Left lobe of liver (tissue), 2 donors: ENCODE measurements around the gene GOLPH3. TPM values are rescaled to one million over a fixed set of nuclear protein-coding genes. Genes with fewer than 3 reads are reported as not detected.
"Not testable (repeated sequence)": the region's sequence is repeated elsewhere in the genome, so short reads cannot be mapped to it uniquely, and the experiment has no call there.

Source experiments
- ATAC-seq: fragments of 200-7000 bp; cut with Tn5 transposase; one replicate; pipeline ENCODE4 v1.9.1; 2020; ENCODE audit warnings: mild to moderate bottlenecking, moderate library complexity
- DNase-seq: peaks from one replicate; pipeline ENCODE4 v3.0.0-alpha.2; 2020; ENCODE audit warnings: low spot score
- total RNA-seq: library from RNA; stranded (reverse); gene quantifications from one replicate; pipeline ENCODE4 v1.2.1, GENCODE V29; 2021
- donor health status: DM: no; HTN: no; CAD: no; lungs with moderate emphysema.
- donor health status: DM: no; HTN: yes; CAD: no.

GOLPH3 gene
- total RNA-seq, 1 donor from 2014 or later, result 66.6 TPM

- not testable (repeated sequence) for ATAC-seq
- peak; percentile 47 for DNase-seq
Observed at GRCh38 chr5:32172186-32172911, 1.8 kb downstream of the GOLPH3 start.

- DNase-seq, result no peak
Observed at GRCh38 chr5:32170303-32171151, 3.6 kb downstream of the GOLPH3 start.

GRCh38 chr5:32168460-32169033, 5.6 kb downstream of the GOLPH3 start:
- ATAC-seq, result no peak
- DNase-seq, result no peak

More at GRCh38 chr5:32170303-32171151, 3.6 kb downstream of the GOLPH3 start:
- no peak for ATAC-seq

- peak; percentile 33 for ATAC-seq
- no peak for DNase-seq
Observed at GRCh38 chr5:32165597-32165996, 8.5 kb downstream of the GOLPH3 start.

GRCh38 chr5:32163785-32164184, 10.3 kb downstream of the GOLPH3 start:
- ATAC-seq (no peak), DNase-seq (no peak)

- no peak for ATAC-seq
- DNase-seq, result no peak
Observed at GRCh38 chr5:32163053-32163452, 11.1 kb downstream of the GOLPH3 start.

- ATAC-seq (no peak), DNase-seq (no peak)
Observed at GRCh38 chr5:32160228-32160627, 13.9 kb downstream of the GOLPH3 start.

- ATAC-seq (no peak), DNase-seq (no peak)
Observed at GRCh38 chr5:32159328-32160072, 14.6 kb downstream of the GOLPH3 start.

- ATAC-seq (no peak), DNase-seq (no peak)
Observed at GRCh38 chr5:32158679-32158975, 15.5 kb downstream of the GOLPH3 start.

GRCh38 chr5:32157078-32157477, 17.0 kb downstream of the GOLPH3 start:
- DNase-seq (no peak), ATAC-seq (no peak)

- ATAC-seq, result no peak
- DNase-seq, result no peak
Observed at GRCh38 chr5:32156635-32157034, 17.5 kb downstream of the GOLPH3 start.

- peak; percentile 16 for ATAC-seq
Observed at GRCh38 chr5:32155211-32155610, 18.9 kb downstream of the GOLPH3 start.

GRCh38 chr5:32153723-32154122, 20.4 kb downstream of the GOLPH3 start:
- no peak for DNase-seq
- ATAC-seq, result peak; percentile 66

More at GRCh38 chr5:32155211-32155610, 18.9 kb downstream of the GOLPH3 start:
- DNase-seq, result no peak

GRCh38 chr5:32151198-32151597, 22.9 kb downstream of the GOLPH3 start:
- ATAC-seq, result no peak
- DNase-seq, result no peak

- DNase-seq (no peak), ATAC-seq (no peak)
Observed at GRCh38 chr5:32150366-32150765, 23.8 kb downstream of the GOLPH3 start.

GRCh38 chr5:32147959-32148358, 26.2 kb downstream of the GOLPH3 start:
- ATAC-seq, result peak; percentile 80
- DNase-seq, result no peak

- DNase-seq, result no peak
- ATAC-seq, result peak; percentile 47
Observed at GRCh38 chr5:32147236-32147635, 26.9 kb downstream of the GOLPH3 start.

GRCh38 chr5:32145378-32145777, 28.7 kb downstream of the GOLPH3 start:
- DNase-seq (no peak), ATAC-seq (no peak)

- ATAC-seq (peak; percentile 65), DNase-seq (peak; percentile 71)
Observed at GRCh38 chr5:32144378-32145207, 29.5 kb downstream of the GOLPH3 start.
